ENCODE measurements around the gene ADGRL4.

DNA sequence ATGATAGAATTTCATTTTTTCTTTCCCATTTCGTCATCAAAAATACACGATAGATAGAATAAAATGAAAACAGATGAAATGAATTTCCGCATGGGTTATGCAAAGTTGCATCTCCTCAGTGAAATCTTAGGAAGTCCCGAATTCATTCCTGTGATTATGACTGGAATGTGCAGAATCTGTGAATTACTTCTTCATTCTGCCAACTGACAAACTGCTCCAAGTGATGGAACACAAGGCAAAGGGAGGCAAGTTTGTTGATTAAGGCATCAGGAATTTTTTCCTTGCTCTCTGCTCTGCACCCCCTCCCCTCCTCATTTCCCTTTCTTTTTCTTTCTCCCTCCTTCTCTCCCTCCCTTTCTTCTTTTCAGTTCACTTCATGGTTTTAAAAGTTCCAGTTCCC is 37.0 kb upstream of the ADGRL4 start:
- TF ChIP-seq POLR2A (IDR thresholded peaks at IDR 0.05; ENCODE audit: low read depth, low read length) (no peak), POU2F2 (IDR thresholded peaks at IDR 0.05; ENCODE audit: low read depth, low read length) (no peak), TAF1 (IDR thresholded peaks at IDR 0.05; ENCODE audit: low read depth, low read length) (no peak), PAX5 (IDR thresholded peaks at IDR 0.05; ENCODE audit: insufficient read depth, low read length, severe bottlenecking) (no peak), POLR2AphosphoS5 (IDR thresholded peaks at IDR 0.05; ENCODE audit: low read depth, low read length) (no peak), SPI1 (IDR thresholded peaks at IDR 0.05; ENCODE audit: low read depth, low read length) (no peak)

Data from GM12891 (cell line).